HG03520 (cell line): ENCODE measurements around the gene GCN1.
"Not testable (repeated sequence)": the region's sequence is repeated elsewhere in the genome, so short reads cannot be mapped to it uniquely, and the experiment has no call there.

Experiments
- ATAC-seq: cut with Tn5 transposase; IDR thresholded peaks from one replicate; pipeline ENCODE4 v1.9.1; 2021; ENCODE audit warnings: mild to moderate bottlenecking, moderate library complexity; ENCODE audit not compliant: unreplicated experiment

Gene GCN1

GRCh38 chr12:120194534-120195395 is at the start of gene GCN1:
GCN1 (minus strand) TSS chr12:120194715; CDS start chr12:120194697, 18 bp downstream.
- ATAC-seq: peak; percentile 60

GRCh38 chr12:120242971-120243699 is 48.6 kb upstream of the GCN1 start:
- ATAC-seq: no peak

- ATAC-seq: no peak
Observed at GRCh38 chr12:120242275-120242799, 47.8 kb upstream of the GCN1 start.

GRCh38 chr12:120241561-120242274 is 47.2 kb upstream of the GCN1 start:
- no peak for ATAC-seq

GRCh38 chr12:120240495-120240833 is 45.9 kb upstream of the GCN1 start:
- ATAC-seq: no peak

GRCh38 chr12:120239776-120240494 is 45.4 kb upstream of the GCN1 start:
- ATAC-seq: no peak

GRCh38 chr12:120238839-120239445 is 44.4 kb upstream of the GCN1 start:
- no peak for ATAC-seq

GRCh38 chr12:120238217-120238616 is 43.7 kb upstream of the GCN1 start:
- no peak for ATAC-seq

- ATAC-seq: no peak
Observed at GRCh38 chr12:120237360-120238171, 43.1 kb upstream of the GCN1 start.

- not testable (repeated sequence) for ATAC-seq
Observed at GRCh38 chr12:120236809-120237208, 42.3 kb upstream of the GCN1 start.

- no peak for ATAC-seq
Observed at GRCh38 chr12:120235369-120236323, 41.1 kb upstream of the GCN1 start.

- ATAC-seq: no peak
Observed at GRCh38 chr12:120234643-120235368, 40.3 kb upstream of the GCN1 start.

GRCh38 chr12:120231316-120232011 is 36.9 kb upstream of the GCN1 start:
- ATAC-seq: no peak

GRCh38 chr12:120230974-120231315 is 36.4 kb upstream of the GCN1 start:
- no peak for ATAC-seq

- no peak for ATAC-seq
Observed at GRCh38 chr12:120230326-120230973, 35.9 kb upstream of the GCN1 start.

- ATAC-seq: no peak
Observed at GRCh38 chr12:120229487-120230325, 35.2 kb upstream of the GCN1 start.
